ENCODE data around the gene ANAPC13.

DNA sequence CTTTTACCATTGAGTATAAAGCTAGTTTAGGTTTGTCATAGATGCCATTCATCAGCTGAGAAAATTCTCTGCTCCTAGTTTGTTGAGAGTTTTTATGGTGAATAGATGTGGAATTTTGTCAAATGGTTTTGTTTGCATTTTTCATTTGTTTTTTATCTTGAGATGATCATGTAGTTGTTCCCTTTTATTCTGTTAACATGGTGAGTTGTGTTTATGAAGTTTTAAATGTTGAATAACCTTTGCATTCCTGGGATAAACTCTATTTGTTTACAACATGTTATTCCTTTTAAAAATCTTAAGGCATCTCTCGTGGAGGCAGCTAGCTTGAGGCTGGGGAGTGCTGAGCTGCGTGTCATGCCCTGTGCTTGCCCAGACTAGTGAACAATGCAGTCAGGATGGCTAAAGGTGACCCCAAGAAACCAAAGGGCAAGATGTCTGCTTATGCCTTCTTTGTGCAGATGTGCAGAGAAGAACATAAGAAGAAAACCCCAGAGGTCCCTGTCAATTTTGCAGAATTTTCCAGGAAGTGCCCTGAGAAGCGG lies 48.5 kb downstream of the ANAPC13 start:
- no peak for TF ChIP-seq CTCF (IDR thresholded peaks at IDR 0.05)
- no peak for TF ChIP-seq POLR2A (IDR thresholded peaks at IDR 0.05)

Measured in adrenal gland (tissue), 5 donors.